ENCODE measurements around the gene CLEC14A. TPM values are rescaled to one million over a fixed set of nuclear protein-coding genes. Genes with fewer than 3 reads are reported as not detected.

CLEC14A gene
- total RNA-seq, 3 donors from 2014 or later, result 4.3 to 10.5 (median 9.1) TPM

- Histone ChIP-seq H3K4me1 (ENCODE audit: low read depth) (no peaks in the 10 kb centered on the region), H3K4me3 (no peak overlapping the region), H3K36me3 (ENCODE audit: low read depth) (no peaks in the 10 kb centered on the region), H3K9me3 (no peaks in the 10 kb centered on the region)
- intact Hi-C loops (cut with DNase I, micrococcal nuclease), result no loop called here
- ATAC-seq (no peak), DNase-seq (no peak)
- TF ChIP-seq CTCF (IDR thresholded peaks at IDR 0.05), result no peak
These were observed 7.4 kb downstream of the CLEC14A start for GRCh38 chr14:38248321-38249028.

DNA sequence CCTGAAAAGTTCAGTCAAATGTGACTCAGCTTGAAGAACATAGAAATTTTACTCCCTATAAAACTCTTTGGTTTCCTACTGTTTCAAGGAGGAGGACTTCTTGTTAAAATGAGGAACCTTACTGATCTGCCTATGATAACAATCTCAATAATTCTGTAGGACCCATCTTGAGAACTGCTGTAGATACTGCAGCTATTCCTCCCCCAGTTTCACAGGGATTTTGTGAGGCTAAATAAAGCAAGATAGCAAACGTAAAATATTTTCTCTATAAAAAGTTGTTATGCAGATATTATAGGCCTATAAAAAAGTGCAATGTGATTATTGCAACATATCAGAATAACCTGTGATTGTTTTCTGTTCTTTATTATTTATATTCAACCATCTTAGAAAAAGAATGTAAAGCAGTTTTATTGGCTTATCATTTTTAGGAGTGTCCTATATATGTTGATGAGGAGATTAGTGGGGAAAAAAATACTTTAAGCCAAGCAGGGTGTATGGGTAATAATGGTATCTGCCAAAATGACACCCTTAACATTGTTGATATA lies 12.1 kb downstream of the CLEC14A start:
- Histone ChIP-seq H3K4me3 (no peak overlapping the region), H3K36me3 (ENCODE audit: low read depth) (no peaks in the 10 kb centered on the region), H3K4me1 (ENCODE audit: low read depth) (no peaks in the 10 kb centered on the region), H3K9me3 (no peaks in the 10 kb centered on the region)
- DNase-seq, result no peak
- TF ChIP-seq CTCF (IDR thresholded peaks at IDR 0.05), result no peak
- ATAC-seq, result no peak
- intact Hi-C loops (cut with DNase I, micrococcal nuclease), result no loop called here

GRCh38 chr14:38238878-38239277 lies 17.0 kb downstream of the CLEC14A start:
- Histone ChIP-seq H3K9me3 (no peaks in the 10 kb centered on the region), H3K36me3 (ENCODE audit: low read depth) (no peaks in the 10 kb centered on the region), H3K4me1 (ENCODE audit: low read depth) (no peaks in the 10 kb centered on the region), H3K4me3 (no peak overlapping the region)
- no peak for TF ChIP-seq CTCF (IDR thresholded peaks at IDR 0.05)
- no peak for DNase-seq
- no peak for ATAC-seq
- intact Hi-C loops (cut with DNase I, micrococcal nuclease), result no loop called here

- no peak for TF ChIP-seq CTCF (IDR thresholded peaks at IDR 0.05)
- Histone ChIP-seq H3K9me3 (no peaks in the 10 kb centered on the region), H3K4me3 (no peak overlapping the region), H3K4me1 (ENCODE audit: low read depth) (no peaks in the 10 kb centered on the region), H3K36me3 (ENCODE audit: low read depth) (no peaks in the 10 kb centered on the region)
- no peak for DNase-seq
- intact Hi-C loops (cut with DNase I, micrococcal nuclease), result no loop called here
- ATAC-seq, result no peak
These were observed 17.6 kb downstream of the CLEC14A start for GRCh38 chr14:38238332-38238731.

GRCh38 chr14:38233218-38233617 lies 22.7 kb downstream of the CLEC14A start:
- ATAC-seq (no peak), DNase-seq (no peak)
- TF ChIP-seq CTCF (IDR thresholded peaks at IDR 0.05), result no peak
- H3K4me3 ChIP-seq, result no peak overlapping the region
- H3K36me3 ChIP-seq (ENCODE audit: low read depth), result no peaks in the 10 kb centered on the region
- intact Hi-C loops (cut with DNase I, micrococcal nuclease), result no loop called here
- H3K4me1 ChIP-seq (ENCODE audit: low read depth), result no peaks in the 10 kb centered on the region
- no peaks in the 10 kb centered on the region for H3K9me3 ChIP-seq

All from mucosa of descending colon (tissue), 3 donors.